OCI-LY1 (cell line): ENCODE measurements around the gene TCERG1.

Experiments used
- H2AFZ ChIP-seq: fragments of 200-600 bp; sonication (generic), shearing (Covaris generic); 2 replicates; pipeline ENCODE4 v1.6.0; 2014; ENCODE audit warnings: antibody characterized with exemption, mild to moderate bottlenecking, low read length
- H3F3A ChIP-seq: fragments of 200-600 bp; sonication (generic), shearing (Covaris generic); 2 replicates; pipeline ENCODE4 v1.6.0; 2014; ENCODE audit warnings: mild to moderate bottlenecking, antibody characterized with exemption, low read length, moderate library complexity; ENCODE audit not compliant: insufficient read depth
- H3K27ac ChIP-seq: fragments of 200-600 bp; sonication (generic); 2 replicates; pipeline ENCODE4 v1.5.1; 2014; ENCODE audit warnings: low read length, mixed run types, mild to moderate bottlenecking, low read depth; ENCODE audit not compliant: poor library complexity, severe bottlenecking
- H3K27me3 ChIP-seq: fragments of 200-600 bp; sonication (generic); 2 replicates; pipeline ENCODE4 v1.6.0; 2014; ENCODE audit warnings: antibody characterized with exemption, mild to moderate bottlenecking, low read length, moderate library complexity; ENCODE audit not compliant: insufficient read depth
- H3K36me3 ChIP-seq: fragments of 200-600 bp; sonication (generic); 2 replicates; pipeline ENCODE4 v1.6.1; 2014; ENCODE audit warnings: mild to moderate bottlenecking, antibody characterized with exemption, low read length, moderate library complexity, mixed read lengths; ENCODE audit not compliant: insufficient read depth
- H3K4me1 ChIP-seq: fragments of 200-600 bp; sonication (generic); 2 replicates; pipeline ENCODE4 v1.5.1; 2014; ENCODE audit warnings: mild to moderate bottlenecking, low read length, moderate library complexity; ENCODE audit not compliant: insufficient read depth, severe bottlenecking
- H3K4me2 ChIP-seq: fragments of 200-600 bp; sonication (generic), shearing (Covaris generic); 2 replicates; pipeline ENCODE4 v1.6.1; 2014; ENCODE audit warnings: low read length
- H3K4me3 ChIP-seq: fragments of 200-600 bp; sonication (generic); 2 replicates; pipeline ENCODE4 v1.5.1; 2014; ENCODE audit warnings: low read length, low read depth, mild to moderate bottlenecking, mixed read lengths; ENCODE audit not compliant: poor library complexity, severe bottlenecking
- H3K79me2 ChIP-seq: fragments of 200-600 bp; shearing (Covaris generic); 2 replicates; pipeline ENCODE4 v1.6.1; 2016; ENCODE audit warnings: mixed run types, low read length, mixed read lengths; ENCODE audit not compliant: insufficient read depth
- H3K9ac ChIP-seq: fragments of 200-600 bp; sonication (generic), shearing (Covaris generic); 2 replicates; pipeline ENCODE4 v1.6.1; 2014; ENCODE audit warnings: mild to moderate bottlenecking, low read length, mixed read lengths
- H3K9me2 ChIP-seq: fragments of 200-600 bp; sonication (generic), shearing (Covaris generic); 2 replicates; pipeline ENCODE4 v1.6.1; 2014; ENCODE audit warnings: low read depth, mild to moderate bottlenecking, low read length, mixed read lengths
- H3K9me3 ChIP-seq: fragments of 200-600 bp; shearing (Covaris generic); 2 replicates; pipeline ENCODE4 v1.6.1; 2014; ENCODE audit warnings: low read length, mixed read lengths
- H4K20me1 ChIP-seq: fragments of 200-600 bp; sonication (generic), shearing (Covaris generic); 2 replicates; pipeline ENCODE4 v1.6.0; 2016; ENCODE audit warnings: mild to moderate bottlenecking, low read length; ENCODE audit not compliant: insufficient read depth
- EZH2 ChIP-seq: fragments of 200-600 bp; sonication (generic), shearing (Covaris generic); IDR thresholded peaks from 2 replicates; pipeline ENCODE4 v1.8.0; 2017; ENCODE audit warnings: borderline replicate concordance, mixed run types, mild to moderate bottlenecking, antibody characterized with exemption, low read length, moderate library complexity, mixed read lengths
- TF ChIP-seq, protein P1 (sequence below): fragments of 200-600 bp; sonication (generic), shearing (Covaris generic); IDR thresholded peaks from 2 replicates; pipeline ENCODE4 v1.5.1; 2017; ENCODE audit warnings: mild to moderate bottlenecking, antibody characterized with exemption, low read length, moderate library complexity, mixed read lengths

TCERG1 gene

DNA sequence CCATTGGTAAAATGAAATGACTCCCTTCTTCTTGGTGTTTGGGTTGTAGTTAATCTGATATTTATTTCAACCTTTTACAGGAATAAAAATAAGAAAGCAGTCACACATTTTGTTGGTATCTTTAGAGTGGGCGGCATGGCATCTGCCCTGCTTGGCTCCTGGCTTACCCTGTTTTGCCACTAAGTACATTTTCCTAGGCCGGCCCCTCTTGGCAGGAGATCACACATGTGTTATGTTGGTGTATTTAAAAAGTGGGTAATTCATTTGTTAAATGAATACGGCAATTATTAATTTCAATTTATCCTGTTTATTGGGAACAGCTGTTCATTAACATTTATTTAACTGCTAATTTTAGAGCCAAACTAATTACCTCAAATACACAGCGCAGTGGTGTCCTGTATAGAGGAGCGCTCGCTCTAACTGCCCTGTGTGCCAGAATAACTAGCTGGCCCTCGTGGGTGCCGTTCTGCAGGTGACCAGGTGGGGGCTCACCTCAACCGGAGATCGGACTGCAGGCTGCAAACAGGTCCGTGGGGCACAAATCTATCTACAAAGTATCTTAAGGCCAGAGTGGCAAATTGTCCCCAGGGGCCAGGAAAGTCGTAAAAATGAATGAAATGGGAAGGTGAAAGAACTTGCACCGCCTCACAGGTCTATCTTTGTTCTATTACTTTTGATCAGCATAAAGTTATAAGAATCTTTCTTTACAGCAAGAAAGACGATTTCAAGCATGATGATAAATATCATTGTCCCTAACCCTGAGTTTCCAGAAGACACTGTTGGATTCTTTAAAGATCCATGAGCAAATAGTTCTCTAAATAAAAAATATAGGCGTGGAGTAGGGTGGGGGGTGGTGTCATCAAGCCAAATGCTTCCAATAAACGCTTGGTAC is 95.1 kb downstream of the TCERG1 start:
- H3K27me3 ChIP-seq: no peaks in the 10 kb centered on the region
- no peaks in the 10 kb centered on the region for H4K20me1 ChIP-seq
- no peaks in the 10 kb centered on the region for H3K36me3 ChIP-seq
- TF ChIP-seq, protein P1, sequence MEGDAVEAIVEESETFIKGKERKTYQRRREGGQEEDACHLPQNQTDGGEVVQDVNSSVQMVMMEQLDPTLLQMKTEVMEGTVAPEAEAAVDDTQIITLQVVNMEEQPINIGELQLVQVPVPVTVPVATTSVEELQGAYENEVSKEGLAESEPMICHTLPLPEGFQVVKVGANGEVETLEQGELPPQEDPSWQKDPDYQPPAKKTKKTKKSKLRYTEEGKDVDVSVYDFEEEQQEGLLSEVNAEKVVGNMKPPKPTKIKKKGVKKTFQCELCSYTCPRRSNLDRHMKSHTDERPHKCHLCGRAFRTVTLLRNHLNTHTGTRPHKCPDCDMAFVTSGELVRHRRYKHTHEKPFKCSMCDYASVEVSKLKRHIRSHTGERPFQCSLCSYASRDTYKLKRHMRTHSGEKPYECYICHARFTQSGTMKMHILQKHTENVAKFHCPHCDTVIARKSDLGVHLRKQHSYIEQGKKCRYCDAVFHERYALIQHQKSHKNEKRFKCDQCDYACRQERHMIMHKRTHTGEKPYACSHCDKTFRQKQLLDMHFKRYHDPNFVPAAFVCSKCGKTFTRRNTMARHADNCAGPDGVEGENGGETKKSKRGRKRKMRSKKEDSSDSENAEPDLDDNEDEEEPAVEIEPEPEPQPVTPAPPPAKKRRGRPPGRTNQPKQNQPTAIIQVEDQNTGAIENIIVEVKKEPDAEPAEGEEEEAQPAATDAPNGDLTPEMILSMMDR: peak; percentile 90
- TF ChIP-seq EZH2: no peak
- H3K79me2 ChIP-seq: no peaks in the 10 kb centered on the region
- H2AFZ ChIP-seq: no peak overlapping the region
- H3K9me2 ChIP-seq: no peaks in the 10 kb centered on the region
- no peaks in the 10 kb centered on the region for H3K4me1 ChIP-seq
- no peak overlapping the region for H3K27ac ChIP-seq
- H3K9ac ChIP-seq: no peak overlapping the region
- H3F3A ChIP-seq: no peaks in the 10 kb centered on the region
- H3K4me2 ChIP-seq: no peak overlapping the region
- no peaks in the 10 kb centered on the region for H3K9me3 ChIP-seq
- no peak overlapping the region for H3K4me3 ChIP-seq

DNA sequence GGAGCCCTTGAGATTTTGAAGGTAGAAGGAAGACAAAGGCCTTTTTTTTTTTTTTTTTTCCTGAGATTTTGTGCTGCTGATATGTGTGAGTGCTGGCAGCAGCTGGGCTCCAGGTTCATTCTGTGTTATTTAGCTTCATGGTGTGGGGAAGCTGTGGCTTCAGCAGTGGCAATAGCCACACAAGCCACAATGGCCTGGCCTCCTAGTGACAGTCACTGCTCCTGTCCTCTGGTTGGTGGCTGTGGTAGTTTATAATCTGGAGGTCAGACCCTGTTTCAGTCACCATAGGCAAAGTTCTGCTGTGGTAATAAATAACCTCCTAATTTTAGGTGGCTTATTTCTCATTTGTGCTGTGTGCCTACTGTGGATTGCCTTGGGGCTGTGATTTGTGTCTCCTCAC is 97.1 kb downstream of the TCERG1 start:
- H3K9me3 ChIP-seq: no peaks in the 10 kb centered on the region
- TF ChIP-seq, protein P1: no peak
- no peak for TF ChIP-seq EZH2
- no peak overlapping the region for H3K27ac ChIP-seq
- no peak overlapping the region for H2AFZ ChIP-seq
- no peaks in the 10 kb centered on the region for H3K79me2 ChIP-seq
- H3K4me1 ChIP-seq: no peaks in the 10 kb centered on the region
- H3K4me3 ChIP-seq: no peak overlapping the region
- no peaks in the 10 kb centered on the region for H3K9me2 ChIP-seq
- no peaks in the 10 kb centered on the region for H3F3A ChIP-seq
- no peak overlapping the region for H3K9ac ChIP-seq
- no peaks in the 10 kb centered on the region for H3K27me3 ChIP-seq
- H4K20me1 ChIP-seq: no peaks in the 10 kb centered on the region
- no peaks in the 10 kb centered on the region for H3K36me3 ChIP-seq
- no peak overlapping the region for H3K4me2 ChIP-seq

DNA sequence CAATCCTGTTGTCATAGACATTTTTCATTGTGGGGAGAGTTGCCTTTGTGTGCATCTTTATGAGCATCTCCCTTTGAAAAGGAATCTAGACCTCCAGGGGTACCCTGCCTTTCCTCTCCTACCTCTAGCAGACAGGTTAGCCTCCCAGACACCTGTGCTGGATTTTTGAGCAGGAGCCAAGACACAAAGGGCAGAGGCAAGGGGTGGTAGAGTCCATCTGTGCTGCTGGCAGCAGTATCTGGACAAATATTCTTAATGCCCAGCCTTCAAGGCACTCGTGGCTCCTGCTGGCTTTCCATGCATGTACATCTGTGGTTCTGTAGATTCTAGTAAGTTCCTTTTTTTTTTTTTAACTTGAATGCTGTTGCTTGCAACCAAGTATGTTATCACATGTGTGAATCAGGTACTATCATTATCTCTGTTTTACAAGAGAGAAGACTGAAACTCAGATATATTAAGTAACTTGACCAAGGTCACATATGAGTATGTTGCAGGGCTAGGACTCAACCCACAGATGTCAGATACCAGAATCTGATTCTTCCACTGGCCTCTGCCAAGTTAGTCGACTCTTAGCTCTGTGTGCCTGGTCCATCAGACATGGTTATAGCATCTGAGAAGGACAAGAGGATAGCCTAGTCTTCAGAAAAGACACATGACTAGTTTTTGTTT is 101.8 kb downstream of the TCERG1 start:
- Histone ChIP-seq H3F3A (no peaks in the 10 kb centered on the region), H3K27me3 (no peaks in the 10 kb centered on the region), H3K4me2 (no peak overlapping the region)

More for the DNA sequence above, 101.8 kb downstream of the TCERG1 start:
- H3K9ac ChIP-seq: no peak overlapping the region
- no peak for TF ChIP-seq EZH2
- TF ChIP-seq, protein P1: no peak
- H2AFZ ChIP-seq: no peak overlapping the region
- no peaks in the 10 kb centered on the region for H3K79me2 ChIP-seq
- H3K27ac ChIP-seq: no peak overlapping the region
- no peaks in the 10 kb centered on the region for H3K36me3 ChIP-seq
- no peaks in the 10 kb centered on the region for H4K20me1 ChIP-seq
- no peaks in the 10 kb centered on the region for H3K9me3 ChIP-seq
- H3K4me3 ChIP-seq: no peak overlapping the region
- H3K4me1 ChIP-seq: no peaks in the 10 kb centered on the region
- no peaks in the 10 kb centered on the region for H3K9me2 ChIP-seq
